Measurements from ENCODE around the gene NARS2.
"Not testable (repeated sequence)": the region's sequence is repeated elsewhere in the genome, so short reads cannot be mapped to it uniquely, and the experiment has no call there.

Gene NARS2

GRCh38 chr11:78526497-78527146 lies 48.0 kb downstream of the NARS2 start:
- no peak for TF ChIP-seq PAX5 (IDR thresholded peaks at IDR 0.05; ENCODE audit: insufficient read depth, low read length, severe bottlenecking)
- TF ChIP-seq SPI1 (IDR thresholded peaks at IDR 0.05; ENCODE audit: low read depth, low read length) = no peak
- TF ChIP-seq POLR2A (IDR thresholded peaks at IDR 0.05; ENCODE audit: low read depth, low read length) = no peak
- TF ChIP-seq POU2F2 (IDR thresholded peaks at IDR 0.05; ENCODE audit: low read depth, low read length) = no peak
- TF ChIP-seq POLR2AphosphoS5 (IDR thresholded peaks at IDR 0.05; ENCODE audit: low read depth, low read length) = no peak
- TF ChIP-seq TAF1 (IDR thresholded peaks at IDR 0.05; ENCODE audit: low read depth, low read length) = no peak
- DNase-seq (ENCODE audit: insufficient read length, low spot score) (no peak), FAIRE-seq (no peak)

- TF ChIP-seq TAF1 (IDR thresholded peaks at IDR 0.05; ENCODE audit: low read depth, low read length) (no peak), SPI1 (IDR thresholded peaks at IDR 0.05; ENCODE audit: low read depth, low read length) (no peak), POLR2A (IDR thresholded peaks at IDR 0.05; ENCODE audit: low read depth, low read length) (no peak), POLR2AphosphoS5 (IDR thresholded peaks at IDR 0.05; ENCODE audit: low read depth, low read length) (no peak), PAX5 (IDR thresholded peaks at IDR 0.05; ENCODE audit: insufficient read depth, low read length, severe bottlenecking) (no peak), POU2F2 (IDR thresholded peaks at IDR 0.05; ENCODE audit: low read depth, low read length) (no peak)
- no peak for DNase-seq (ENCODE audit: insufficient read length, low spot score)
- FAIRE-seq = no peak
Measured at GRCh38 chr11:78525720-78526119, 48.9 kb downstream of the NARS2 start.

- no peak for TF ChIP-seq POLR2AphosphoS5 (IDR thresholded peaks at IDR 0.05; ENCODE audit: low read depth, low read length)
- TF ChIP-seq SPI1 (IDR thresholded peaks at IDR 0.05; ENCODE audit: low read depth, low read length) = no peak
- no peak for TF ChIP-seq POLR2A (IDR thresholded peaks at IDR 0.05; ENCODE audit: low read depth, low read length)
- no peak for TF ChIP-seq PAX5 (IDR thresholded peaks at IDR 0.05; ENCODE audit: insufficient read depth, low read length, severe bottlenecking)
- TF ChIP-seq TAF1 (IDR thresholded peaks at IDR 0.05; ENCODE audit: low read depth, low read length) = no peak
- no peak for TF ChIP-seq POU2F2 (IDR thresholded peaks at IDR 0.05; ENCODE audit: low read depth, low read length)
- no peak for FAIRE-seq
- no peak for DNase-seq (ENCODE audit: insufficient read length, low spot score)
Measured at GRCh38 chr11:78520230-78520629, 54.4 kb downstream of the NARS2 start.

- no peak for DNase-seq (ENCODE audit: insufficient read length, low spot score)
- TF ChIP-seq PAX5 (IDR thresholded peaks at IDR 0.05; ENCODE audit: insufficient read depth, low read length, severe bottlenecking) (no peak), SPI1 (IDR thresholded peaks at IDR 0.05; ENCODE audit: low read depth, low read length) (no peak), TAF1 (IDR thresholded peaks at IDR 0.05; ENCODE audit: low read depth, low read length) (no peak), POLR2AphosphoS5 (IDR thresholded peaks at IDR 0.05; ENCODE audit: low read depth, low read length) (no peak), POU2F2 (IDR thresholded peaks at IDR 0.05; ENCODE audit: low read depth, low read length) (no peak), POLR2A (IDR thresholded peaks at IDR 0.05; ENCODE audit: low read depth, low read length) (no peak)
- FAIRE-seq = no peak
Measured at GRCh38 chr11:78516281-78516680, 58.4 kb downstream of the NARS2 start.

- FAIRE-seq = no peak
- no peak for TF ChIP-seq POU2F2 (IDR thresholded peaks at IDR 0.05; ENCODE audit: low read depth, low read length)
- no peak for TF ChIP-seq POLR2AphosphoS5 (IDR thresholded peaks at IDR 0.05; ENCODE audit: low read depth, low read length)
- TF ChIP-seq PAX5 (IDR thresholded peaks at IDR 0.05; ENCODE audit: insufficient read depth, low read length, severe bottlenecking) = no peak
- no peak for TF ChIP-seq POLR2A (IDR thresholded peaks at IDR 0.05; ENCODE audit: low read depth, low read length)
- TF ChIP-seq SPI1 (IDR thresholded peaks at IDR 0.05; ENCODE audit: low read depth, low read length) = no peak
- no peak for TF ChIP-seq TAF1 (IDR thresholded peaks at IDR 0.05; ENCODE audit: low read depth, low read length)
- no peak for DNase-seq (ENCODE audit: insufficient read length, low spot score)
Measured at GRCh38 chr11:78514922-78515502, 59.7 kb downstream of the NARS2 start.

GRCh38 chr11:78513085-78513484 lies 61.6 kb downstream of the NARS2 start:
- FAIRE-seq; DNase-seq (ENCODE audit: insufficient read length, low spot score): not testable (repeated sequence)

- FAIRE-seq = no peak
- DNase-seq (ENCODE audit: insufficient read length, low spot score) = no peak
- TF ChIP-seq POU2F2 (IDR thresholded peaks at IDR 0.05; ENCODE audit: low read depth, low read length) (no peak), TAF1 (IDR thresholded peaks at IDR 0.05; ENCODE audit: low read depth, low read length) (no peak), PAX5 (IDR thresholded peaks at IDR 0.05; ENCODE audit: insufficient read depth, low read length, severe bottlenecking) (no peak), POLR2AphosphoS5 (IDR thresholded peaks at IDR 0.05; ENCODE audit: low read depth, low read length) (no peak), POLR2A (IDR thresholded peaks at IDR 0.05; ENCODE audit: low read depth, low read length) (no peak), SPI1 (IDR thresholded peaks at IDR 0.05; ENCODE audit: low read depth, low read length) (no peak)
Measured at GRCh38 chr11:78510597-78510996, 64.1 kb downstream of the NARS2 start.

- DNase-seq (ENCODE audit: insufficient read length, low spot score) = no peak
- FAIRE-seq = no peak
- TF ChIP-seq TAF1 (IDR thresholded peaks at IDR 0.05; ENCODE audit: low read depth, low read length) (no peak), POLR2A (IDR thresholded peaks at IDR 0.05; ENCODE audit: low read depth, low read length) (no peak), POLR2AphosphoS5 (IDR thresholded peaks at IDR 0.05; ENCODE audit: low read depth, low read length) (no peak), POU2F2 (IDR thresholded peaks at IDR 0.05; ENCODE audit: low read depth, low read length) (no peak), PAX5 (IDR thresholded peaks at IDR 0.05; ENCODE audit: insufficient read depth, low read length, severe bottlenecking) (no peak), SPI1 (IDR thresholded peaks at IDR 0.05; ENCODE audit: low read depth, low read length) (no peak)
Measured at GRCh38 chr11:78510025-78510596, 64.6 kb downstream of the NARS2 start.

GRCh38 chr11:78504708-78505107 lies 70.0 kb downstream of the NARS2 start:
- DNase-seq (ENCODE audit: insufficient read length, low spot score) (no peak), FAIRE-seq (no peak)
- TF ChIP-seq POLR2AphosphoS5 (IDR thresholded peaks at IDR 0.05; ENCODE audit: low read depth, low read length) (no peak), TAF1 (IDR thresholded peaks at IDR 0.05; ENCODE audit: low read depth, low read length) (no peak), POLR2A (IDR thresholded peaks at IDR 0.05; ENCODE audit: low read depth, low read length) (no peak), SPI1 (IDR thresholded peaks at IDR 0.05; ENCODE audit: low read depth, low read length) (no peak)

GRCh38 chr11:78504181-78504580 lies 70.5 kb downstream of the NARS2 start:
- FAIRE-seq (no peak), DNase-seq (ENCODE audit: insufficient read length, low spot score) (no peak)
- TF ChIP-seq POLR2AphosphoS5 (IDR thresholded peaks at IDR 0.05; ENCODE audit: low read depth, low read length) (no peak), SPI1 (IDR thresholded peaks at IDR 0.05; ENCODE audit: low read depth, low read length) (no peak), POU2F2 (IDR thresholded peaks at IDR 0.05; ENCODE audit: low read depth, low read length) (no peak), PAX5 (IDR thresholded peaks at IDR 0.05; ENCODE audit: insufficient read depth, low read length, severe bottlenecking) (no peak), POLR2A (IDR thresholded peaks at IDR 0.05; ENCODE audit: low read depth, low read length) (no peak), TAF1 (IDR thresholded peaks at IDR 0.05; ENCODE audit: low read depth, low read length) (no peak)

Data from GM12891 (cell line).